ENCODE data around the gene ABO.
"Not testable (repeated sequence)": the region's sequence is repeated elsewhere in the genome, so short reads cannot be mapped to it uniquely, and the experiment has no call there.

Gene ABO

GRCh38 chr9:133261753-133262120 lies 13.3 kb downstream of the ABO start:
- no peak for DNase-seq

- DNase-seq = no peak
Measured at GRCh38 chr9:133261103-133261752, 13.8 kb downstream of the ABO start.

- no peak for DNase-seq
Measured at GRCh38 chr9:133260334-133261102, 14.5 kb downstream of the ABO start.

- no peak for DNase-seq
Measured at GRCh38 chr9:133258061-133259015, 16.7 kb downstream of the ABO start.

GRCh38 chr9:133257465-133257956 lies 17.5 kb downstream of the ABO start:
- DNase-seq = no peak

- DNase-seq = no peak
Measured at GRCh38 chr9:133256686-133257091, 18.3 kb downstream of the ABO start.

GRCh38 chr9:133256136-133256461 lies 18.9 kb downstream of the ABO start:
- no peak for DNase-seq

GRCh38 chr9:133255371-133256135 lies 19.4 kb downstream of the ABO start:
- no peak for DNase-seq

GRCh38 chr9:133254471-133254870 lies 20.5 kb downstream of the ABO start:
- no peak for DNase-seq

GRCh38 chr9:133253268-133253667 lies 21.7 kb downstream of the ABO start:
- no peak for DNase-seq

GRCh38 chr9:133252301-133253020 lies 22.5 kb downstream of the ABO start:
- DNase-seq = no peak

- no peak for DNase-seq
Measured at GRCh38 chr9:133251773-133252172, 23.2 kb downstream of the ABO start.

GRCh38 chr9:133251221-133251620 lies 23.8 kb downstream of the ABO start:
- not testable (repeated sequence) for DNase-seq

- DNase-seq = no peak
Measured at GRCh38 chr9:133250741-133251170, 24.2 kb downstream of the ABO start.

GRCh38 chr9:133249337-133249736 lies 25.7 kb downstream of the ABO start:
- no peak for DNase-seq

GRCh38 chr9:133248726-133249295 lies 26.2 kb downstream of the ABO start:
- no peak for DNase-seq

GRCh38 chr9:133247632-133248031 lies 27.4 kb downstream of the ABO start:
- no peak for DNase-seq

- DNase-seq = no peak
Measured at GRCh38 chr9:133246991-133247390, 28.0 kb downstream of the ABO start.

GRCh38 chr9:133246562-133246961 lies 28.4 kb downstream of the ABO start:
- DNase-seq = no peak

GRCh38 chr9:133242991-133243390 lies 32.0 kb downstream of the ABO start:
- DNase-seq = no peak

- DNase-seq = no peak
Measured at GRCh38 chr9:133242241-133242640, 32.8 kb downstream of the ABO start.
